Ureter (tissue), 1 donor: Measurements from ENCODE around the gene VDAC1. TPM values are rescaled to one million over a fixed set of nuclear protein-coding genes. Genes with fewer than 3 reads are reported as not detected.
"Not testable (repeated sequence)": the region's sequence is repeated elsewhere in the genome, so short reads cannot be mapped to it uniquely, and the experiment has no call there.

Experiments
- DNase-seq: peaks from one replicate; pipeline ENCODE4 v3.0.0-alpha.2; 2020; ENCODE audit warnings: low spot score
- total RNA-seq: library from RNA; stranded (reverse); gene quantifications from one replicate; pipeline ENCODE4 v1.2.4, GENCODE V29; 2023
- donor health status: DM: yes; HTN: yes; CAD: no.

The VDAC1 gene, protein sequence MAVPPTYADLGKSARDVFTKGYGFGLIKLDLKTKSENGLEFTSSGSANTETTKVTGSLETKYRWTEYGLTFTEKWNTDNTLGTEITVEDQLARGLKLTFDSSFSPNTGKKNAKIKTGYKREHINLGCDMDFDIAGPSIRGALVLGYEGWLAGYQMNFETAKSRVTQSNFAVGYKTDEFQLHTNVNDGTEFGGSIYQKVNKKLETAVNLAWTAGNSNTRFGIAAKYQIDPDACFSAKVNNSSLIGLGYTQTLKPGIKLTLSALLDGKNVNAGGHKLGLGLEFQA
- total RNA-seq = 167 TPM

DNA sequence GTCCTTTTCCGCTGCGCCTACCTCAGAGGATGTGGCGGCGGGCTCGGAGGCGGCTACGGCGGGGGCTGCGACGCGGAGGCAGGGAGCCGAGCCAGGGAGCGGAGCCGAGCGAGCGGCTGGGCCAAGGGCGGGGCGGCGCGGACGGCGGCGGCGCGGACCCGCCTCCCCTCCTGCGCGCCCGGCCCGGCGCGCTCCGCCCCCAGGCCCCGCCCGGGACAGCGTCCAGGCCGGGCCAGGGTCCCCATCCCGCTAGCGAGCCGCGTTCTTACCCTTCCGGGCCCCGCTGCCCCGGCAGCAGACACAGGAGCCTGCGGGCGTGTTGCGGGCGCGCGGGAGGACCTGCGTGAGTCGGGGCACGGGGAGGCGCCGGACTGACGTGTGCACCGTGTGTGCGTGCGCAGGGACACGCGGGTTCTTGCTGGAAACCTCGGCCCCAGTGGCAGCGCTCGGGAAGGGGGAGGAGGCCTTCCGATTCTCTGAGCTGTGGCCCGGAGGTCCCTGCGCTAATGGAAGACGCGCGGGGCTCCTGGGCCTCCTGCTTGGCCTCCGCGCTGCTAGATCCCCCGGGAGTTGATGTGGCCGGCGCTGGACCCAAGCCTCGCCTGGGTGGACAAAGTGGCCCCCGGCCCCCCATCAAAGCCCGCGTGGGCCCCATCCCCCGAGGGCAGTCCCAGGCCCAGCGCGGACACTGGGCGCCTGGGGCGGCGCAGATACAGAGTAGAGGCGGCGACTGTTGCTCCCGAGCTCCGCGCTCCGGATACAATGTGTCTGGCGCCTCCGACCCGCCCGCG is at the start of gene VDAC1:
TSS of gene VDAC1 (minus strand) at position 350 of the 791 bp plus-strand sequence. CDS start 11,963 bp downstream, outside the sequence.
- peak; percentile 83 for DNase-seq

DNA sequence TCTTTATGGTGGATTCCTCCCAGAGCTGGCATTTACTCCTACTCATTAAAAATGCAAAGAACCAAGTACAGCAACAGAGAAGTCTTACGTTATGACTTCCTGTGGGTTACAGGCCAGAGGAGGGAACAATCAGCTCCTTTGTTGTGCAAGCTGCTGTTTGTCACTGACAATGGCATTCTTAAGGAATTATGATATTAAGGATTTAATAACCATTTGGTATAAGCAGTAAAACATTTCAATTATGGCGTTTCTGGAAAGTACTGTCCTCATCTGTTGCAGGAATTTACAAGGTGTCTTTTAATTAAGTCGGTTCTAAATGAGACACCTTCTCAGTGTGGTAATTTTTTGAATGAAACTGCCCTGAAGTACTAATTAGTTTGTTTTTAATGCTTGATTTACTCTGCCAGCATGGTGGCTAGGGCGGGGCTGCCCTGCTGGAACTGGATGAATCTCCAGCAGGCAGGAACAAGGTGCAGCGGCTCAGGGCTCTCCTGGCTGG is 49.1 kb upstream of the VDAC1 start:
- DNase-seq = no peak

DNA sequence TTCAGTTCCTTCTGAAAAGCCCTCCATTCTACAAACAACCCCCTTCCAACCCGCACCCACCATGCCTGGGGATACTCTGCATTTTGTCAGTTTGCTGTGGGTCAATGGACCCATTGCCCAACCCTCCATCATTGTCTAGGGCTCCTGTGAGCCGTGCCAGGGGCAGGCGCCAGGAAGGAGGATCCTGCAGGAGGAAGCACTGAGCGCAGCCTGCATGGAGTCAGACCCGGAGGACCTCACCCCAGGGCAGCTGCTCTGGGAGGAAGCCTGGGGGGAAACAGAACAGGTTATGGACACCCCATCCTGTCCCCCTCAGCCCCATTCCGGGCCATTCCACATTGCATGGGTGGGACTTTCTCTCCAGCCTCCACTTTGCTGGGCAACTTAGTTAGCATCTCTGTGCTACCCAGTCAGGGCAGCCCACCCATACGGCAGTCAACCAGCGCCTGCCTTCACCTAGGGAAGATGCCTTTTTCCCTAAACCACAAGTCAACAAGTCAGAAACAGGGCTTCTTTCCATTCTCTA is 48.6 kb upstream of the VDAC1 start:
- no peak for DNase-seq

DNA sequence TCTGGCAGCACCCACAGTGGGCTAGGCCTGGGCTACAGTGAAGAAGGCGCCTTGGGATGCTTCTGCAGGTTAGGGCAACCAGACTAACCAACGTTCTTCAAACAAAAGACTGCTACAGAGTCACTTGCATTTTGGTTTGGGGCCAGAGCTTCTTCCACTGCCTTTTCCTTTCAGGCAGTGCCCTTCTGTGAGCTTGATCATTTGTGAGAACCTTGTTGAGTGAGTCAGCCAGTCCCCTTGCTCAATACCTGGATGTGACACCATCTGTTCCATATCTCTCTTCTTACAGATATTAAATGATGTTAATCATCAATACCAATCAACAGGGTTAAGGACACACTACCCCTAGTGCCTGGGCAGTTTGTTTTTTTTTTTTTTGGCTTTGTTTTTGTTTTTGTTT is 46.5 kb upstream of the VDAC1 start:
- no peak for DNase-seq

DNA sequence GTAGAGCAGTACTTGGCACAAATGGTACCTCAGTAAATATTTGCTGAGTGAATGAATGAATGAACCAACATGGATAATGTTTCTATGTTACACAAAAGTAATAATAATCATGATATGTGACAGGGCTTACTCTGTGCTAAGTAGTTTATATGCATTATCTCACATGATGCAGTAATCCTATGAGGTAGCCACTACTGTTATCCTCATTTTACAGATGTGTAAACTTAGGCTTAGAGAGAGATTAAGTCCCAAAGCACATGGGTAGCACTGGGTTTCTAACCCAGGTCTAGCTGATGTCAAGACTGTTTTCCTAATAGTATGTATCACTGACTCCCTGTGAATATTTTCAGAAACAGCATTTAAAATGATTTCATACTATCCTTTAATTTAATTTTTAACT is 44.1 kb upstream of the VDAC1 start:
- no peak for DNase-seq

DNA sequence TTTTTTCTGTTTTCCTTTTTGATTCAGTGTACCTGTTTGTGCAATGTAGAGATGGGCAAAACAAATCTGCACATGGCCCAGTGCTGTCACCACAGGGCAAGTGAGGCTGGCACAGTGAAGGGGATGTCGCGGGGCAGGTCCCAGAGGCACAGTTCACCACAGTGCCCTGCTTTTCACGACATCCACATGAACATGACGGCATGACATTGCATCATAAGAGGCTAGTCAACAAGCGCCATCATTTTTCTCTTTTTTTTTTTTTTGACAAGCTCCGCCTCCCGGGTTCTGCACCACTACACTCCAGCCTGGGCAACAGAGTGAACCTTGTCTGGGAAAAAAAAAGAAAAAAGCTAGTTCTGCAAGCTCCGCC is 42.9 kb upstream of the VDAC1 start:
- no peak for DNase-seq

DNA sequence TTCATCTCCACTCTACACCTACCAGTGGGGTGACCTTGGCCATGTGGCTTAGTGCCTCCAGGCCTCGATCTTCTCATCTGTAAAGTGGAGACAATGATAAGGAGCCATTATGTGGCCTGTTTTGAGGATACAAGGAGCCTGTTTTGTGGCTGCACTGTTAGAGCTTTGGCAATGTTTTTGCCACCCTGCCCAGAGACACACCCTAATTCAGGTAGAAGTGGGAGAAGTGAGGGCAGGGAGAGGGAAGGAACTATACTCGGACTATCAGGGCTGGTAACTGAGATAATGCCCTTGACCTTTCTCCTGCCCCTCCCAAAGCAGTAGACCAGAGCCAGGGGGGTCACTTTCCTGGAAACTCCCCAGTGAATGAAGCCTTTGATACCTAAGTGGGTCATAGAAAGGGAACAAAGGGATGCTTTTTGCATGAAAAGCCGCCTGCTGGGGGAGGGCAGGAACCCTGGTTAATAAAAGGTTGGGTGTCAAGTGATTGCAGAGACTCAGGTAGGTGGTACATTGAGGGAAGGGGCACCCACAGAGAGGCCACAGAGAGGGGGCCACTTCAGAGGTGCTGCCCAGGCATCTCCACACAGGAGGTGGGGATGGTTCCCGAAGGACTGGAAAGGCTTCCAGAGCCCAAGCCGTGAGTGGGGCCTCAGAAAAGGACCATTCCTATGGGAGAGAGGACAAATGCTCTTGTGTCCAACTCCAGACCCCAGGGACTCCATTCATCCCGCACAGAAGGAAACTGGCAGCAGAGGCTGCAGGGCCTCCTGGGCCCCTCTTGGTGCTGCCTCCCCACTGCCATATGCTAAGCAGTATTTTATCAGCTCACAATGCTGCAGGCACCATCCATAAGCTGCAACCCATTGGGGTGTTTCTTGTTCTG is 42.3 kb upstream of the VDAC1 start:
- no peak for DNase-seq

DNA sequence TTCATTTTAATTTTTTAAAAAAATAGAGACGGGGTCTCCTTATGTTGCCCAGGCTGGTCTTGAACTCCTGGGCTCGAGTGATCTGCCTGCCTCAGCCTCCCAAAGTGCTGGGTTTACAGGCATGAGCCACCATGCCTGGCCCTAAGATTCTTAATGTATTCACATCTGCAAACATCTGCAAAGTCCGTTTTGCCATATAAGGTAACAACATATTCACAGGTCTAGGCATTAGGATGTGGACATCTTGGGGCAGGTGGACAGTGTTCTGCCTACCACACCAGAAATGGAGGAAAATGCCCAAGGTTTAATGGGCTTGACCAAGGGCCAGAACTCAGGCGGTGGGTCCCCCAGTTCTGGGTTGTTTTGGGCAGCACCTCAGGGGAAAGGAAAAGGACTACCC is 41.6 kb upstream of the VDAC1 start:
- no peak for DNase-seq

DNA sequence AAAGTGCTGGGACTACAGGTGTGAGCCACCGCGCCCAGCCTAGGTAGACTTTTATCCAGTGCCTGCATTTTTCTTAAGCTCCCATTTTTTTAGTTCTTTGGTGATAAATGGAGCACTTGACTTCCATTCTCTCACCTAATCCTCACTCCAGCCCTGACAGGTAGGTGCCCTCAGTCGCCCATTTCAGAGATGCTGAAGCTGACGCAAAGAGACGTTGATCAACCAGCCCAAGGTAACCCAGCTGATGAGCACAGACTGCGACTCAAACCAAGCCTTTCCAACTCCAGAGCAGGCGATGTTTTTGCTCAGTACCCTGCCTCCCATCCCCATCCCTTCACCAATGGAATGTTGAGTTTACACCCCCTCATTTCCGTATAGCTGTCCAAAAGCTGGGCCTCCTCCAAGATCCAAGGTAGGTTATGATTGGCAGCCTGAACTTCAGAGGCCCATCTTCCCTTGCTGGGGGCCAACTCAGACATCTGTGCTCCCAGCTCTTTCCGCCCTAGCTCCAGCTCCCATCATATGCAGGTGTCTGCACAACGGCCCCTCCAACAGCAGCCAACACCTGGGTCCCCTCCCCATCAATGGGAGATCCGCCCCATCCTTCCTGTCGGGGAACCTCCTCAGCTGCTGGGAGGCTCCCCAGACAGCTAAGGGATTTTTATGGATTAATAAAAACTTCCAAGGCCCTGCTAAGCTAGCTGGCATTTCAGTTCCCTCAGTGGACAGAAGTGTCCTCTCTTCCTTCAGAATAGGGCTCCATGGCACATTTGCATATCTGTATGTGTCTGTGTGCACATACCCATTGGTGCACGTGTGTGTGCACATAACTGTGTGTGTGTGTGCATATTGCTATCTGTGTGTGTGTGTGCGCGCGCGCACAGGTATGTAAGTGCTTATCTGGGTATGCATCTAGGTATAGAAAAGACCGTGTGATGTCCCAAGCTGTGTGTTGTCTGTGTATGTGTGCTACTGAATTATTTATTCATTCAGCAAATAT is 39.3 kb upstream of the VDAC1 start:
- DNase-seq = no peak

DNA sequence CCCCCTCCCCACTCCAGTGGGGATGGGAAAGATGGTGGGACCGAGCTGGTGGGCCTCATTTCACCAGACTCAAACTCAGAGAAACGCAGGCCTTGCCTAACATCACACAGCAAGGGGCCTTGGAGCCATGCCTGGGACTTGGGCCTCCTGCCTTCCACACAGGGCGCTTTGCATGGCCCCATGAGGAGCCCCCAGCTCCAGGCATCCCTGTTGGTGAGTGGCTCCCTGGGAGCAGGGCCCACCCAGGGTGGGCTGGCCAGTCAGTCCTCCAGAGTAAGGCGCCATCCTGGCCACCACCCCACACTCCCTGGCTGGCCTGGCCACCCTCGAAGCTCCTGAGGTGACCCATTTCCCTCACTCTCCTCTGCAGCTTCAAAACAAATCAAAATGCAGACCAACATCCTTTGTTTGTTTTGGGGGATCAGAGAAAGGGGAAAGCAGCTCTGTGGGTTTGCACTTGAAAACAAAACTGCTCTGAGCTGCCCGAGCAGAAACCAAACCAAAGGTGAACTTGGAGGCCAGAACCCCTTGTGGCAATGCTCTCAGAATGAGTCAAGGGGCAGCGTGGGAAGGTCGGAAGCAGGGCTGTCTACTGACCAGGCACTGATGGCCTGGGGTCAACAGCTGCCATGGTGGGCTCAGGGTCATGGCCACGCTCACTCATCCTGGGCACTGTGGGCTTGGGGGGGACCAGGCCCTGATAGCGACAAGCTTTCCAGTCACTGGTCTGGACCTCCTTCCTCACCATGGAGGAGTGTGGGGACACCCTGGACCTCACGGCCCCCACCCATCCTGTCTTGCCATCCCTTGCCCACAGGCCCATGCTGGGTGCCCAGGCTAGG is 37.0 kb upstream of the VDAC1 start:
- no peak for DNase-seq

DNA sequence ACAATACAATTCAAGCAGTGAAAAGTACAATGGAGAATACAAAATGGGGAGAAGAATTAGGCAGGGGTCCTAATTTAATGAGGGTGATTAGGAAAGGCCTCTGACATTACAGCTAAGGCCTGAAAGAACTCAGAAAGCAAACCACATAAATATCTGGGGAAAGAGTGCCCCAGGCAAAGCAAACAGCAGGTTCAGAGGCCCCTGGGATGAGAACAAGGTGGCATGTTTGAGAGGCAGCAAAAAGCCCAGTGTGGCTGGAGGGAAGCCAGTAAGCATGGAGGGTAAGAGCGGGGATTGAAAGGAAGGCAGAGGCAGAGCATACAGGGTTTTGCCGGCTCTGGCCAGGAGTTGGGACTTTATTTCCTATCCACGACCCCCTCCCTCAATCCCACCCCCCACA is 33.4 kb upstream of the VDAC1 start:
- no peak for DNase-seq

DNA sequence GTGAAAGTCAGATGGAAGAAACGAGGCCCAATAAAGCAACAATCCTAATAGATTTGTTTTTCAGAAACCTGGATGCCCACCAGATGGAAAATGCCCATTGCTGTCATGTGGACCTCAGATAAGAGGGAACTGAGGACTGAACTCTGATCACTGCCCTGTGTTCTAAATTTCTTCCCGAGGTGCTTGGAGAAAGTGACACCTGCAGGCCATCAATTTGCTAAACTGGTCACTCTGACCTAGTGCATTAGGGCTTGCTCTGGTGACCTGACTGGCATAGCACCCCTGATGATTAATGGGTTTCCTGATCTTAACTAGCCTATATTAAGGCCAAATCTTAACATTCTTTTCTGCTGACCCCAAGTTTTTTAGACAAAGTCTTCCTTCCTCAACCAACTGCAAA is 32.4 kb upstream of the VDAC1 start:
- DNase-seq = no peak

DNA sequence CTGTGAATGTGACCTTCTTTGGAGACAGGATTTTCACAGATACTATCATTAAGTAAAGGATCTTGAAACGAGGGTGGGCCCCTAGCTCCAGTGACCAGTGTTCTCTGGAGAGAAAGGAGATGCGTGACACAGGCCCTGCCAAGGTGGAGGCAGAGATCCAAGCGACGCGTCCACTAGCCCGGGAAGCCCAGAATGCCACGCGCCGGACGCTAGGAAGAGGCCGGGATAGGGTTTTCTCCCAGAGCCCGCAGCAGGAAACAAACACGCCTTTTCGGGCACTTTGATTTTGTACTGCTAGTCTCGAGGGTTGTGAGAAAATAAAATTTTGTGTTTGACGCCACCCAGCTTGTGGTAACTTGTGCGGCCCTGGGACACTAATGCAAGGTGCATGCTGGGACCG is 29.6 kb upstream of the VDAC1 start:
- DNase-seq = no peak

DNA sequence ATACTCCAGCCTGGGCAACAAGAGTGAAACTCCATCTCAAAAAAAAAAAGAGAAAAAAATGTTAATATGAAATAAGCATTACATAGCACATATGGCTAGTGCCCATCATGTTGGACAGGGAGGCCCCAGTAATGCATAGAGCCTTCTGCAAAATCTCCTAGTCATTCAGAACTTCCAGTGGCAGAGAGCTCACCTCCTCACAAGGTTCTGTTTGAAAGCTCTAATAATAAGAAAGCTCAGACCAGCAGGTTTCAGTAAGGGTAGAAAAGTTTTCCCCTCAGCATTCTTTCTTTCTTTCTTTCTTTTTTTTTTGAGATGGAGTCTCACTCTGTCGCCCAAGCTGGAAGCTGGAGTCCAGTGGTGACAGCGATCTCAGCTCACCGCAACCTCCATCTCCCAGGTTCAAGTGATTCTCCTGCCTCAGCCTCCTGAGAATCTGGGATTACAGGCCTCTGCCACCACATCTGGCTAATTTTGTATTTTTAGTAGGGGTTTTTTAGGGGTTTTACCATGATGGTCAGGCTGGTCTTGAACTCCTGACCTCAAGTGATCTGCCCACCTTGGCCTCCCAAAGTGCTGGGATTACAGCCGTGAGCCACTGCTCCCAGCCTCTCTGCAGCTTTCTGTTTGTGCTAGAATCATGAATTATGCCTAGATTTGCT is 25.7 kb upstream of the VDAC1 start:
- DNase-seq = not testable (repeated sequence)

DNA sequence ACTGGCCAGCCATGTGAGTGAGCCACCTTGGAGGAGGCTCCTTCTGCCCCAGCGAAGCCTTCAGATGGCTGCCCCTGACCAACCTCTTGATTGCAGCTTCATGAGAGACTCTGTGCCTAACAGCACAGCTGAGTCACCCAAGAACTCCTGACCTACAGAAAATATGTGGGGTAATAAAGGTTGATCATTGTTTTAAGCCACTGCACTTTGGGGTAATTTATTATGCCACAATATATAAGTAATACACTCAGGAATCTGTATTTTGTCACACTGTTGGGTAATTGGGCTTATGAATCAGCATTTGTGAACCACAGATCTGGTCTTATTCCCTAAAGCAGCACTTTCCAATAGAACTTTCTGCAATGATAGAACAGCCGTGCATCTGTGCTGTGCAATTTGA is 24.4 kb upstream of the VDAC1 start:
- no peak for DNase-seq

DNA sequence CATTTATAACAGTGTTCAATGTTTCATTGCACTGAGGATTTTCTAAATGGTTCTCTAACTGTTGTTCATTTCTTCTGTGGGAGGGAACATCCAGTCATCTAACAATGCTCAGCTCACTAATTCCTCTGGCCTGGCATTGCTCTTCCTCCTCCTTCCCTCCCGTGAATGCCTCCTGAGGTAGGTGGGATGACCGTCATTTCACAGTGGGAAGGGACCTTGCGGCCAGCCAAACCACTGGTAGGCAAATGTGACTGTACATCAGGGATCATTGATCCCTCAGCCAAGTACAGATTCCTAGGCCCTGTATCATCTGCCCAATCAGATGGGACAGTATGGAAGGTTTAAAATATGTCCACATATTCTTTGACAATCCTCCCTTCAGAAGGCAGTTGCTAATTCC is 23.7 kb upstream of the VDAC1 start:
- DNase-seq = no peak

DNA sequence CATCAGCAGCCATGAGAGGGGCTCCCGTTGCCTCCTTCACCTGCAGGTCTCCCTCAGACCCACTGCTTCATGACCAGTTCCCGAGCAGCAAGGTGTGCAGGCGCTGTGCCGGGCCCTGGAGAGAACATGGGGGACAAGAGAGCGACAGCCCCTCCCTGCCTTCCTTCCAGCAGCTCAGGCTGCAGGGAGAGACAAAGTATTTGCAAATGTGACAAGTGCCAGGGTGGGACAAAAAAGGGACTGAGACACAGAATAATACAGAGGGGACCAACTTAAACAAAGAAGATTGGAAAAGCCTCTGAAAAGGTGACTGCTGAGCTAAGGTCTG is 22.5 kb upstream of the VDAC1 start:
- DNase-seq = no peak

DNA sequence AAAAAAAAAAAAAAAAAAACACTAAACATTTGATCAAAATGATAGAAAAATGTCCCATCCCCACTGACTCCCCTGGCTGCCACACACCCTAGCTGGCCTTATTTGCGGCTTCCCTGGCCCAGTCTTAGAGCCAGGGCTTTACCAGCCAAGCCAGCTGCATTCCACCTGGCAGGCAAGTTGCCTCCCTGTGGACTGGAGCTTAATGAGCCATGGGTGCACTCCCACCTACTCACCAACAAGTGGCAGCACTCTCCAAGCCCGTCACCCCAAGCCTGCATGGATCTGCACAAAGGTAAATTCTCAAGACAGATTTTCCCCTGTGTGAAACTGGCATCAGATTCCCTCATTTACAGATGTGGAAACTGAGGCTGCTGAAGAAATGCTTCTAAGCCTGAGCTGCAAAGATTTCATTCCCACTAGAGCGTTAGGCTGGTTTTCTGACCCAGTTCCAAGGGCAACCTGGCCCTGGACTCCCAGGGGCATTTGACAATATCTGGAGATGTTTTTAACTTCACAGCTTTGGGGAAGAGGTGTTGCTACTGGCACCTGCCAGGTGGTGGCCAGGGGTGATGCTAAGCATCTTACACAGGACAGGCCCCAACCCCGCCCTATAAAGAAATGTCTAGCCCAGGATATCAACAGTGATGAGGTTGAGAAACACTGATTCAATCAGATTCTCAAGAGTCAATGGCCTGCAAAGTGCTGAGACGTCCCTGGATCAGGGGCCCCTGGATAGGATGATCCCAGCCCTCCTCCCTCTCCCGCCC is 21.9 kb upstream of the VDAC1 start:
- peak; percentile 56 for DNase-seq

DNA sequence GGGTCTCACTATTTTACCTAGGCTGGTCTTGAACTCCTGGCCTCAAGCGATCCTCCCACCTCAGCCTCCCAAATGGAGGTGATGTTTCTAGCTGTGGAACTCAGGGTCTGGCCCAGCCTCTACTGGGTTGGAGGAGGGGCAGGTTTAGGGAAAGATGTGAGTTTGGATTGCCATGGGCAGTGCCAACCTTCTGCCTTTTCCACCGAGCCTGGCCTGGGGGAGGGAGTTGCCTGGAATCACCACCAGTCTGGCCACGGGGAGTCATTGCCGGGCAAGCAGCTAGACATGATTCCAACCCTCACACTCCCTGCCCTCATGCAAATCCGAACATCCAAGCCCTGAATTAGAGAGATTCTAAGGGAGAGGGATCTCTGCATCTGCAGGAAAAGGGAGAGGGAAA is 21.0 kb upstream of the VDAC1 start:
- no peak for DNase-seq
